ENCODE results near the gene COL4A3.
A peak's percentile ranks its signal among the peaks of the same experiment; 100 is the strongest.
"Not testable (repeated sequence)": the region's sequence is repeated elsewhere in the genome, so short reads cannot be mapped to it uniquely, and the experiment has no call there.

COL4A3 gene

GRCh38 chr2:227160164-227160563, 4.3 kb upstream of the COL4A3 start:
- no peak for DNase-seq

GRCh38 chr2:227161947-227162346, 2.5 kb upstream of the COL4A3 start:
- no peak for DNase-seq

DNA sequence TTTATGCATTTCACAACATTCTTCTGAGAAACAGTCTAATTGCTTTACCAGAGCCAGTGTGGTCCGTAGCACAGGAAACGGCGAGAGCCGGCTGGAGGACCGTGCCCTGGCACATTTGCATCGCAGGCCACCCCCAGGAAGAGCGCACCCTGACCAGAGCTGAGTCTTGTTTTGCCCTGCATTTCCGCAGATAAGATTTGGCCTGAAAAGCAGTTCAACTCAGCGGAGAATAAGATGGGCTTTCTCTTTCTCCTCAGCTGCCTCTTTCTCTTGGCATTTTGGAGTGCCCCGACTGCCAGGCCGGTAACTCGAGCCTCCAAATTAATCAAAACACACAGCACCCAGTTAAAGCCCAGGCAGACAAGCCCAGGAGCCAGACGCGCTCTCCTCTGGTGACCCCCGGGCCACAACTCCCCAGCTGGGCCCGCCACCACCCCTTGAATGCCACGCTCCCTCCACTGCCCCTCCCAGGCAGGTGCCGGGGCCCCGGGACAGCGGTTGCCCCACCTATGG, 883 bp upstream of the COL4A3 start:
- DNase-seq = no peak

GRCh38 chr2:227164763-227165291, 403 bp downstream of the COL4A3 start:
- DNase-seq = peak; percentile 8

DNA sequence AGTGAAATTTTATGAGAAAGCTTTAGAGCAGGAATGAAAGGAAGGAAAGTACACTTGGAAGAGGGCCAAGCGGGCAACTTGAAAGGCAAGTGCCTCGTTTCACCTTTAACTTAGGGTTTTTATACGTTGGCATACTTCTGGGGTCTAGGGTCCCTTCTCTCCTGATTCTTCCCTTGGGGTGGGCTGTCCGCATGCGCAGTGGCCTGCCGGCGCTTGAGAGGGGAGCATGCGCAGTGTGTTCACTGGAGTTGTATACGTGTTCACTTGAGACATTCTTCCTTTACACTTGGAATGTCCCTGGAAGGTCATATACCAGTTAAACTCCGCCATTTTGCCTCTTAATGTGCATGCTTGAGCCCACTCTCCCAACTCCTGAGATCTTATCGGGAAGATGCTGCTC, 7.4 kb downstream of the COL4A3 start:
- not testable (repeated sequence) for DNase-seq

DNA sequence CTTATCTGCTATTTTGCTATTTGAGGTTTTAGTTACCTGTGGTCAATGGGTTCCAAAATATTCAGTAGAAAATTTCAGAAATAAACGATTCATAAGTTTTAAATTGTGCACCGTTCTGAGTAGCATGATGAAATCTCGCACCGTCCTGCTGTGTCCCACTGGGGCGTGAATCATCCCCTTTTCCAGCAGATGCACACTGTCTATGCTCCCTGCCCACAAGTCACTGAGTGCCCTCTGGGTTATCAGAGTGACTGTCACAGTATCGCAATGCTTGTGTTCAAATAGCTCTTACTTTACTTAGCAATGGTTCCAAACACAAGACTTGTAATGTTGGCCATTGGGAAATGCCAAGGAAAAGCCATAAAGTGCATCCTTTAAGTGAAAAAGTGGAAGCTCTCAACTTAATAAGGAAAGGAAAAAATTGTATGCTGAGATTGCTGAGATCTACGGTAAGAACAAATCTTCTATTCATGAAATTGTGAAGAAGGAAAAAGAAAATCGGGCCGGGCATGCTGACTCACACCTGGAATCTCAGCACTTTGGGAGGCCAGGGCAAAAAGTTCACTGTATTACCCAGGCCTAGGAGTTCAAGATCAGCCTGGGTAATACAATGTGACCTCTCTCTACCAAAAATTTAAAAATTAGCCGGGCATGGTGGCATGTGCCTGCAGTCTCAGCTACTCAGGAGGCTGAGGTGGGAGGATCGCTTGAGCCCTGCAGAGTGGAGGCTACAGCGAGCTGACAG, 13.3 kb downstream of the COL4A3 start:
- DNase-seq = no peak

- DNase-seq = no peak
Observed at GRCh38 chr2:227179988-227180685, 15.7 kb downstream of the COL4A3 start.

DNA sequence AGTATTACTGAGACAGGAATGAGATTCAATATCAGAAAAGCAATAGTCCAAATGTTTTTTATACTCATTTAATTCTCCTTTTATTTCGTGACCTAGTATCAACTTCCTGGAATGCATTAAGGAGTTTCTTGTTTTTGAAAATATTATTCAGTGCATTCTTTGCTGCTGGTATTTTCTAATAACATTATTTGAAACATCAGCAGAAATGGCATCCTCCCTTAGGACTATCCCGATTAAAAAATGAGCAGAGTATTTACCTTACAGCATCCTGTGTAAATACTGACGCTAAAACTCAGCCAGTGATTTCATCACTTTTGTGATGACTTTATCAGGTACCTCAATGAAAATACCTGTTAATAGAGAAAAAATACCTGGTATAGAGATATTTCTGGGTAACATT, 16.3 kb downstream of the COL4A3 start:
- no peak for DNase-seq

DNA sequence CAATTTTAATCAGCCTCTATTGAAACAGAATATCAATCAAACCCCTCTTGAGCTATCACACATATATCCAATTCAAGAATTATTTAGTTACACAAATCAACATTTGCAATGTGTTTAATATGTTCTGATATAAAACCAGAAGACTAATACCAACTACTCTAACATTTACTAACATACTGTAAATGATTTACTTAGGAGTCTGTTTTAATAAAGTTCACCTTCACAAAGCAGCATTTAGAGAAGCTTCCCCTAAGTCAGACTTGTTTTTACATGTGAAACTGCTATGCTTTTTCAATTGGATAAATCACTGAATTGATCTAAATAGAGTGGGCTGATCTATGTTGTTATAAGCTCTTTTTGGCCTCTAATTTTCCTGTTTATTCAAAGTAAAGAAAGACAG, 18.3 kb downstream of the COL4A3 start:
- no peak for DNase-seq

GRCh38 chr2:227183657-227184367, 19.4 kb downstream of the COL4A3 start:
- no peak for DNase-seq

DNA sequence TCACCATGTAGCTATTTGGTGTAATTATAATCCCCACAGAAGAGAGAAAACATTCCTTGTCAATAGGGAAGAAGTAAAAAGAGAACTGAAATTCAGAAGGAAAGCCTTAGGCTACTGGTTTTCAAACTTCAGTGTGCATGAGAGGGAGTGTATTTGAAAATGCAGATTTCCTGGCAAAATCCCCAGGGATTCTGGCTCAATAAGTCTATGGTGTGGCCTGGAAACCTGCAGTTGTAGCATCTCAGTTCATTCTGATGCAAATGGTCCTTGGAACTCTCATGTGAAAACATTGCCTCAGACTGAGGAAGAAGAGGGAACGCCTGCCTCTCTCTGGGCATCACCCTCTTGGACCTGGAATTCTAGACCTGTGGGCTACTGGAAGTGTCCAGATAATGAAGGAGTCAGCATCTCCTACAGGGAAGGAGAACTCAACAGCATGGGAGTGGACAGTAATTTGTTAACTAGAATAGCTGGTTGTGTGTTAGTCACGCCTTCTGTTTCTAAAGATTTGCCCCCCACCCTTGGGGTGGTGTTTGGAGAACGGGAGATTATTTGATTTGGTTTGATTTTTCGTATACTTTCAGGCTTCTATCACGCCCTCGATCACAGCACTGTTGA, 21.3 kb downstream of the COL4A3 start:
- DNase-seq = no peak

GRCh38 chr2:227186751-227187150, 22.3 kb downstream of the COL4A3 start:
- DNase-seq = no peak

GRCh38 chr2:227188292-227188691, 23.9 kb downstream of the COL4A3 start:
- no peak for DNase-seq

GRCh38 chr2:227191367-227191766, 26.9 kb downstream of the COL4A3 start:
- DNase-seq = no peak

- DNase-seq = no peak
Observed at GRCh38 chr2:227192491-227192890, 28.1 kb downstream of the COL4A3 start.

- no peak for DNase-seq
Observed at GRCh38 chr2:227194219-227194618, 29.8 kb downstream of the COL4A3 start.

GRCh38 chr2:227198866-227199265, 34.4 kb downstream of the COL4A3 start:
- no peak for DNase-seq

DNA sequence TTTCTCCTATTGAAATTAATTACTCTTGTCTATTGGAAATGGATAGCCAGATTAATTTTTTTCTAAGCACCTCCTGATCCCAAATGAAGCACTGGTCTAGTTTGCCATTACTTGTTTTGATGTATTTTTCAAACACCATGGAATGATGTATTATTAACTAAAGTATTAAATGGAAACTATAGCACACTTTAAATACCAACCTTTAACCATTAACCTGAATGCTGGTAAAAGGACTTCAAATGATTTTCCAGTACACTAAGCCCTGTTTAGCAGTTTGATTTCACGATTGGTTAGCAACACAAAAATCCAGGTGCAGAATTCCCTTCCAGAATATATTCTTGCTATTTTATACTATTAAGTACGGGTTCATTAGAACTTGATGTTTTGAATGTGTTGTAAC, 37.3 kb downstream of the COL4A3 start:
- DNase-seq = no peak

DNA sequence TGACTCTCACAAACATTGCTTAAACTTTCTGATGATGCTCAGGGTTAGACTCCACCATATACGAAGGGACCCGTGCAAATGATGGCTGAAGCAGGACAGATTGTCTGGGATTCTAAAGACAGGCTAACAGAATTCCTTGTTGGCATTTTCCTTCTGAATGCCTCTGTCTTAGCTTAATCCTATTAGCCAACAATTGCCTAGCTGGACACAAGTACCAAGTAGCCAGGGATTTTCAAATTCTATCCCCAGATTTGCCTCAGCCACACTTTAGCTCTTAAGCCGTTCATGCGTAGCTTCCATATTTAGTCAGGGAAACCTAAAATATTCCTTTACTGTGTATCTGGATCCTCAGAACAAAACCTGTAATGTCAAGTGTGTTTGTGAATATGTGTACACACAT, 40.0 kb downstream of the COL4A3 start:
- no peak for DNase-seq

- DNase-seq = no peak
Observed at GRCh38 chr2:227205701-227206100, 41.3 kb downstream of the COL4A3 start.

DNA sequence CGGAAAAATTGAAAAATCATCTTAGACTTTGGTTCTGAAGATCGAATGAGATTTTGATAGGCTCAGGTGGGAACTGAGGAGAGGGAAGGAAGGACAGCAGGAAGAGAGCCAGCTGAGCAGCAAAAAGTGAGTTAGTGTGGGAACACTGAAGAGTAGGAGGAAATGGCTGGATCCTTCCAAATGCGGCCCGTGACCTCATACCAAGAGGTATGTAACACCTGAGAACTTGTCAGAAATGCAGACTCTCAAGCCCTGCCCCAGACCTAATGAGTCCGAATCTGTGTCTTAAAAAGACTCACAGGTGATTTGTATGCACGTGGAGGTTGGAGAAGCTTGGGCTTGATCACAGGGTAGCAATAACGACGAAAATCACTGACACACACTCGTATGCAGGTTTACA, 42.0 kb downstream of the COL4A3 start:
- DNase-seq = no peak

GRCh38 chr2:227207573-227207972, 43.1 kb downstream of the COL4A3 start:
- no peak for DNase-seq

GRCh38 chr2:227214622-227215041, 50.2 kb downstream of the COL4A3 start:
- DNase-seq = no peak
